ENCODE results near the gene SSBP4. TPM values are rescaled to one million over a fixed set of nuclear protein-coding genes. Genes with fewer than 3 reads are reported as not detected.

Gene SSBP4
- total RNA-seq, 4 donors from 2014 or later: 67.4 to 172 (median 84.2) TPM

GRCh38 chr19:18439910-18440237, 20.7 kb downstream of the SSBP4 start:
- no peak for DNase-seq (ENCODE audit: low spot score in 2 of 2)
- WGBS, 2 donors: 73 to 83% methylated on average over 9 of the region's 9 CpGs
- Histone ChIP-seq H3K36me3 (peaks cover 0 to 32% (median 6%) of the 10 kb centered on the region in 3 donors), H3K4me1 (peaks cover 0 to 51% (median 19%) of the 10 kb centered on the region in 4 donors), H3K27ac (no peak overlapping the region), H3K4me3 (no peak overlapping the region), H3K27me3 (no peaks in the 10 kb centered on the region), H3K9me3 (no peaks in the 10 kb centered on the region)
- TF ChIP-seq CTCF (IDR thresholded peaks at IDR 0.05) (no peak), POLR2A (IDR thresholded peaks at IDR 0.05) (no peak), EP300 (IDR thresholded peaks at IDR 0.05) (no peak)

- no peak for DNase-seq (ENCODE audit: low spot score in 2 of 2)
- H3K9me3 ChIP-seq: no peaks in the 10 kb centered on the region
- no peak overlapping the region for H3K27ac ChIP-seq
- peaks cover 0 to 32% (median 9%) of the 10 kb centered on the region in 3 donors for H3K36me3 ChIP-seq
- peaks cover 0 to 51% (median 19%) of the 10 kb centered on the region in 4 donors for H3K4me1 ChIP-seq
- no peaks in the 10 kb centered on the region for H3K27me3 ChIP-seq
- H3K4me3 ChIP-seq: no peak overlapping the region
- TF ChIP-seq EP300 (IDR thresholded peaks at IDR 0.05) (no peak), POLR2A (IDR thresholded peaks at IDR 0.05) (no peak), CTCF (IDR thresholded peaks at IDR 0.05) (peak in 1 of 5 experiments; percentile 9)
- WGBS, 2 donors: 53 to 63% methylated on average over 10 to 11 of the region's 11 CpGs
Measured at GRCh38 chr19:18440415-18440877, 21.2 kb downstream of the SSBP4 start.

- Histone ChIP-seq H3K27me3 (no peaks in the 10 kb centered on the region), H3K27ac (no peak overlapping the region), H3K9me3 (no peaks in the 10 kb centered on the region), H3K4me1 (peaks cover 0 to 49% (median 19%) of the 10 kb centered on the region in 4 donors), H3K4me3 (no peak overlapping the region), H3K36me3 (peaks cover 0 to 32% (median 16%) of the 10 kb centered on the region in 3 donors)
- no peak for TF ChIP-seq POLR2A (IDR thresholded peaks at IDR 0.05)
- DNase-seq (ENCODE audit: low spot score in 2 of 2): no peak
- 68 to 74% methylated on average over 22 to 23 of the region's 23 CpGs for WGBS, 2 donors
Measured at GRCh38 chr19:18440936-18441803, 22.0 kb downstream of the SSBP4 start.

GRCh38 chr19:18441804-18442788, 22.9 kb downstream of the SSBP4 start:
- 60 to 71% methylated on average over 5 of the region's 5 CpGs for WGBS, 2 donors
- Histone ChIP-seq H3K4me3 (no peak overlapping the region), H3K36me3 (peaks cover 0 to 40% (median 23%) of the 10 kb centered on the region in 3 donors), H3K4me1 (peaks cover 0 to 45% (median 12%) of the 10 kb centered on the region in 4 donors), H3K27me3 (no peaks in the 10 kb centered on the region), H3K27ac (peak overlapping the region in 3 of 4 donors; percentile 38 to 62 (median 53)), H3K9me3 (no peaks in the 10 kb centered on the region)
- no peak for DNase-seq (ENCODE audit: low spot score in 2 of 2)
- TF ChIP-seq CTCF (IDR thresholded peaks at IDR 0.05) (no peak), POLR2A (IDR thresholded peaks at IDR 0.05) (no peak), EP300 (IDR thresholded peaks at IDR 0.05) (no peak)

DNA sequence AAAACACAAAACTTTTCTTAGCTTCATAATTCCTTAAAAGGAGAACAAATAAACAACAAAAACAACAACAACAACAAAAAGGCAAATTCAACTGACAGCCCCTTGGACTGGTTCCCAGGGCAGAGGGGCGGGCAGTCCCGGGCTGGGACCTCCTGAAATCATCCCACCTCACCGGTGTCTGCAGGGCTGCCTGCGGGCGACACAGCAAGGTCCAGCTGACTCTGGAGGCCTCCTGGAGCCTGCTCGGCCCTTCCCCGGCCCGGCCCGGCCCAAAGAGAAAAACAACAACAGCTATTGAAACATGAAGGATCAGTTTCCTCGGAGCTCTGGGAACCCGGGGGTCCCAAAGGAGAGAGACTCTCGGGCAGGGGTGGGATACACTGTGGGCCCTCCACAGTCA, 23.7 kb downstream of the SSBP4 start:
- DNase-seq (ENCODE audit: low spot score in 2 of 2): no peak
- Histone ChIP-seq H3K27ac (peak overlapping the region in 3 of 4 donors; percentile 38 to 62 (median 53)), H3K4me3 (no peak overlapping the region), H3K9me3 (no peaks in the 10 kb centered on the region), H3K27me3 (no peaks in the 10 kb centered on the region), H3K36me3 (peaks cover 0 to 45% (median 23%) of the 10 kb centered on the region in 3 donors), H3K4me1 (peaks cover 0 to 38% (median 7%) of the 10 kb centered on the region in 4 donors)
- no peak for TF ChIP-seq EP300 (IDR thresholded peaks at IDR 0.05)
- no peak for TF ChIP-seq POLR2A (IDR thresholded peaks at IDR 0.05)
- WGBS, 2 donors: 29 to 35% methylated on average over 12 of the region's 12 CpGs
